Fibroblast of villous mesenchyme (primary cell): Measurements from ENCODE around the gene HNRNPH2. TPM values are rescaled to one million over a fixed set of nuclear protein-coding genes. Genes with fewer than 3 reads are reported as not detected.

ENCODE experiments used
- DNase-seq: peaks from one replicate; pipeline ENCODE4 v3.0.0-alpha.2; 2010; ENCODE audit warnings: low read depth
- H3K4me3 ChIP-seq: 2 replicates; pipeline ENCODE4 v1.5.1; 2011; ENCODE audit warnings: low read depth, mild to moderate bottlenecking, low read length
- total RNA-seq: library from RNA; depleted of rRNA; stranded (reverse); fragments of >200 nt; gene quantifications from 2 replicates; pipeline ENCODE4 v1.2.3, GENCODE V29; 2012
- TF ChIP-seq, protein P1 (sequence below): IDR thresholded peaks from 2 replicates; pipeline ENCODE4 v1.5.1; 2012; ENCODE audit warnings: low read depth, mild to moderate bottlenecking, low read length; ENCODE audit not compliant: insufficient read depth

HNRNPH2 gene
- total RNA-seq, 1 donor: 74.7 TPM

DNA sequence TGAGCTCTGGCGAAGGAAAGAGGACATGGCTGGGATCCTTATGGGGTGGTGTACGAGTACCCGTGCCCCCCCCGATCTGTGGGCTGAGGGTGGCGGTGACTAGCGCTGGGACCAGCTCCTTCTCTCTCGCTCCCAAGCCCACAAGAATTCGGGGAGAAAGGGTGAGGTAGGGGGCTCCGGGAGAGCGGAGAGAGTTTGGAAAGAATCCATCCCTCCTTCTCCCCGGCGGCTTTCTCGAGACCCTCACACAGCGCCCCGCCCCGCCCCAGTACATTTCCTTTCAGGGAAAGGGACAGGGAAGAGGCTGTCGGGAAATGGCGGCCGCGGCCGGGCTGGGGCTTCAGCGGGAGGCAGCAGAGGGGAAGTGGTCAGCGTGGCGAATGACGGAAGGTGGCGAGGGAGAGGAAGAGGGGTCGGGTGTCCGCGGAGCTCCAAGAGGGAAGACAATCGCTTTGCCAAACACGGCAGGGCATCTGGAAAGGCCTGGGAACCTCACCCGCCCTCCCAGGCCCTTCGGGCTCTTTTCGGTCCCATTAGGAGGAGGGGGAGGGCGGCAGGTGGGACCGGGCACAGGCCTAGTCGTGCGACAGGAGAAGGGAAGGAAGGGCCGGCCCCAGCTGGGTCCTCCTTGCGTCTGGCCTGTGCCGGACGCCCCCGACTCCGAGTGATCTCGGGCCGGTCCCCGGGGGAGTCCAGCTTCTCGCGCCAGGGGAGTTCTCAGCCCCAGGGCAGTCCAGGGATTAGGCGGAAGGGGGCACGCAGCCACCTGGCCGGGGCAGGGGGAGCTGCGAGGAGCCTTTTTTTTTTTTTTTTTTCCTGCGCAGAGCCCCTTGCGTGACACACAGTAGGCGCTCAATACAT is 10.2 kb downstream of the HNRNPH2 start:
- peak; percentile 49 for DNase-seq
- TF ChIP-seq, protein P1, sequence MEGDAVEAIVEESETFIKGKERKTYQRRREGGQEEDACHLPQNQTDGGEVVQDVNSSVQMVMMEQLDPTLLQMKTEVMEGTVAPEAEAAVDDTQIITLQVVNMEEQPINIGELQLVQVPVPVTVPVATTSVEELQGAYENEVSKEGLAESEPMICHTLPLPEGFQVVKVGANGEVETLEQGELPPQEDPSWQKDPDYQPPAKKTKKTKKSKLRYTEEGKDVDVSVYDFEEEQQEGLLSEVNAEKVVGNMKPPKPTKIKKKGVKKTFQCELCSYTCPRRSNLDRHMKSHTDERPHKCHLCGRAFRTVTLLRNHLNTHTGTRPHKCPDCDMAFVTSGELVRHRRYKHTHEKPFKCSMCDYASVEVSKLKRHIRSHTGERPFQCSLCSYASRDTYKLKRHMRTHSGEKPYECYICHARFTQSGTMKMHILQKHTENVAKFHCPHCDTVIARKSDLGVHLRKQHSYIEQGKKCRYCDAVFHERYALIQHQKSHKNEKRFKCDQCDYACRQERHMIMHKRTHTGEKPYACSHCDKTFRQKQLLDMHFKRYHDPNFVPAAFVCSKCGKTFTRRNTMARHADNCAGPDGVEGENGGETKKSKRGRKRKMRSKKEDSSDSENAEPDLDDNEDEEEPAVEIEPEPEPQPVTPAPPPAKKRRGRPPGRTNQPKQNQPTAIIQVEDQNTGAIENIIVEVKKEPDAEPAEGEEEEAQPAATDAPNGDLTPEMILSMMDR: no peak
- peak overlapping the region; percentile 57 for H3K4me3 ChIP-seq

DNA sequence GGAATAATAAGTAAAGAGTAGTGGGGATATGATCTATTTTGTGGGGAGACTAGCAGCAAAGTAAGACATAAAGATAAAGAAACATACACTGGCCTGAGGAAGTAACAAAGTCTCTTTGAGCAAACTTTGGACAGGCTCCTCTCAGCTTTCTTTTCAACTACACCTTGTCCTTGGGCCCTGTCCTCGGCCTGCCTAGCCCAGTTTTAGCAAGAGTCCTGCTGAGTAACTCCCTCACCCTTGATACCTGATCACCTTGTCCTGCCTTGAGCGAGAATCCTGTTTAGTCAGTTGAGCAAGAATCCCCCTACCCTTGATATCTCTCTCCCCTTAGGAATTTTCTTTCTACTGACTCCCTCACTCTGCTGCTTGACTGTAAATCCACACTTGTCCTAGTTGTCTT is 11.5 kb downstream of the HNRNPH2 start:
- TF ChIP-seq, protein P1: no peak
- DNase-seq: no peak
- no peak overlapping the region for H3K4me3 ChIP-seq

DNA sequence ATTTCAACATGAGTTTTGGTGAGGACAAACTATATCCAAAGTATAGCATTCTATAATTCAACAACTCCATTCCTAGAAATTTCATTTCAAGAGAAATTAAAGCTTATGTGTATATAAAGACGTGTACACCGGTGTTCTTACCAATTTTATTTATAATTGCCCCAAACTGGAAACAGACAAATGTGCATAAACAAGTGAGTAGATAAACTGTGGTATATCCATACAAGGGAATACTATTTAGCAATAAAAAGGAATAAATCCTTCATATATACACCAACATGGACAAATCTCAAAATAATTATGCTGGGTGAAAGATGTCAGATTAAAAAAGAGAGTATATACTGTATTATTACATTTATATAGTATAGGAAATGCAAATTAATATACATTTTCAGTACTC is 19.9 kb downstream of the HNRNPH2 start:
- TF ChIP-seq, protein P1: no peak
- no peak overlapping the region for H3K4me3 ChIP-seq
- no peak for DNase-seq

DNA sequence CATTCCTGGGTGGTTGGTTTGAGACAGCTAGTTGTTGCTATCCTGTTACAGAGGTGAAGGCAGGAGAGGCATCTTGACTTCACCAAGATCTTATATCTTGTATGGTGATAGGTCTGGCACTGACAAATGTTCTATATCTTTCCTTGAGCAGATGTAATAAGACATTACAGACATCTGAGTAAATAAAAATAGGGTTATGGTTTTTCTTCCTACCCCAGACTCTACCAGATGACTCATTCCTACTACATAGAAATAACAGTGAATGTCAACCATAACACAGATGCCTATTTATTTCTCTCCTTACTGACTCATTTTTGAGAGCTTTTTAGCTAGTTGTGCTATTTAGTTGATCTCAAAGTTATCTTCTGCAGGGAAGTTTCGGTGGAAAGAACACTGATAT is 21.9 kb downstream of the HNRNPH2 start:
- H3K4me3 ChIP-seq: no peak overlapping the region
- peak; percentile 72 for DNase-seq
- TF ChIP-seq, protein P1: no peak

DNA sequence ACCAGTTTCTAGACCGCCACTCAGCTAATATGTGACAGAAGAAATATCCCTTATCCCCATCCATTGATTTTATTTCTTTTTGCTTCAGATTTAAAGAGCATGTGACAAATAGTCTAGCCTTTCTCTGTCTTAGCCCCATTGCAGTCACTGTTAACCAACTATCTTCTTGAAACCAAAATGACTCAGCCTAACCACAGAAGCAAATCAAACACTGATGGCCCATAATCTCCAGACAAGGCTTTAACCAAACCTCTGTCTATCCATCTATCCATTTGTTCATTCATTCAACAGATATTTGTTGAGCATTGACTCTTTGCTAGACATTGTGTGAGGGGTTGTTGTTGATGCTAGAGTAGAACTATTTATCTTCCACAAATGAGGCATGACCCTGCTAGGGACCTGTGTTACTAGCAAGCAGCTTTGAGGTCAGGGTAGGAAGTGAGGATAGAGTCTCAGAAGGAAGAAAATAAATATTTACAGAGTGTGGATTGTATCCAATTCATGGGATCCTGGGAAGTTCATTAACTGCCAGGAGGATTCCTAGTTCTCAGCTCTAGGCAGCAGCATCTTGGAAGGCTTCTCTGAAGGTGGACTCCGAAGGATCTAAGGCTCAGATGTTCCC is 22.5 kb downstream of the HNRNPH2 start:
- TF ChIP-seq, protein P1: no peak
- peak; percentile 66 for DNase-seq
- no peak overlapping the region for H3K4me3 ChIP-seq

DNA sequence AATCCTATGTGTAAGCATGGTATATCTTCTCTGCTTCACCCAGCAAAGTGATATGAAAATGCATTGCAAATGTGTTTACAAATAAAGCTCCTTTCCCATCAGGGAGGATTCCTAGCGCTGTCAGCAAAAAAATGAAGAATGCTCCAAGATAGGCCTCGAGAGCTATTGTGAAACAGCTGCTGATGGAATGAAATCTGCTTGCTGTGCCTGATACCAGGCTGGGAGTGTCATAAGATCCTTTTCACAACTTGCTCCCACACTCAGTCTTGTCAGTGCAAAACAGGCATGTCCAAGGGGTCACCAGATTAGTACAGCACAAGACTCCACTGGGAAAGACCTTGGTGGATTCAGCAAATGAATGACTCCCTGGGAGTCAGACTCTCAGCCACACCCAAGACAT is 34.1 kb downstream of the HNRNPH2 start:
- DNase-seq: peak; percentile 91

More for the DNA sequence above, 34.1 kb downstream of the HNRNPH2 start:
- TF ChIP-seq, protein P1: no peak
- no peak overlapping the region for H3K4me3 ChIP-seq
